DND-41 (cell line): ENCODE data around the gene ACAN.

ENCODE experiments used
- CTCF ChIP-seq: IDR thresholded peaks from 2 replicates; pipeline ENCODE4 v1.5.1; 2012; ENCODE audit warnings: borderline replicate concordance, low read length, moderate library complexity, mild to moderate bottlenecking; ENCODE audit not compliant: poor library complexity, severe bottlenecking; ENCODE audit errors: extremely low read depth
- EZH2 ChIP-seq: IDR thresholded peaks from 3 replicates; pipeline ENCODE4 v1.6.1; 2012; ENCODE audit warnings: borderline replicate concordance, low read depth, mild to moderate bottlenecking, moderate library complexity, low read length, inconsistent platforms; ENCODE audit not compliant: severe bottlenecking

DNA sequence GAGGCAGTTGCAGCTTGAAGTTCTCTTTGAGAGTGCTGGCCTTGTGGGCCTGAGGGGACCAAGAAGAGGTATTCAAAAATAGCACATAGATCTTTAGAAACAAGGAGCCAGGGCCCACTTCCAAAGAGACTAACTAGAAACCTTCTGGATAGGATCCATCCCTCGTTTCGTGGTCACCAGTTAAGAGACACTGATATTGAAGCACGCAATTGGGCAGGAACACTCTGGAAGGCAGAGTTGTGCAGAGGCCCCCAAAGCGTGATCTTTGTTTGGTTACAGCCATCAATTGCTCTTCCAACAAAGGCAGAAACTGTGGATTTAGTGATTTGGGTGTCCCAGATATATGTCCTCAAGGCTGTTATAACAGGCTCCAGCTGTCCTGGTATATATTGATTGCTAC is 46.7 kb upstream of the ACAN start:
- no peak for TF ChIP-seq CTCF
- TF ChIP-seq EZH2, result no peak
